HepG2 (cell line): ENCODE results near the gene EMILIN3. TPM values are rescaled to one million over a fixed set of nuclear protein-coding genes. Genes with fewer than 3 reads are reported as not detected.

Experiments used
- ARHGAP35 ChIP-seq: sonication (generic); formaldehyde crosslinking; IDR thresholded peaks from 2 replicates; pipeline ENCODE4 v1.9.0; 2022; ENCODE audit warnings: mild to moderate bottlenecking, inconsistent platforms, moderate library complexity, missing genetic modification reagents, borderline replicate concordance
- DMAP1 ChIP-seq: IDR thresholded peaks from 2 replicates; pipeline ENCODE4 v1.6.1; 2016
- HNRNPLL ChIP-seq: fragments of 200-400 bp; formaldehyde crosslinking; IDR thresholded peaks from 2 replicates; pipeline ENCODE4 v1.6.1; 2017; ENCODE audit warnings: mild to moderate bottlenecking, low read depth, low read length; ENCODE audit not compliant: poor library complexity, severe bottlenecking
- KDM3A ChIP-seq: IDR thresholded peaks from 2 replicates; pipeline ENCODE4 v1.6.1; 2018; ENCODE audit warnings: low read depth, missing compliant biosample characterization
- KDM5B ChIP-seq: sonication (generic); formaldehyde crosslinking; IDR thresholded peaks from 2 replicates; pipeline ENCODE4 v1.4.0; 2020; ENCODE audit warnings: missing genetic modification reagents, mild to moderate bottlenecking, borderline replicate concordance
- NR1H2 ChIP-seq: sonication (generic); formaldehyde crosslinking; IDR thresholded peaks from 2 replicates; pipeline ENCODE4 v1.8.1; 2022; ENCODE audit warnings: low read depth, missing genetic modification reagents, borderline replicate concordance
- POLR2A ChIP-seq, 2 experiments: IDR thresholded peaks; 2 replicates each; pipeline ENCODE4 v1.6.1; 2011; ENCODE audit warnings: low read depth in 2 of 2, low read length in 2 of 2, mild to moderate bottlenecking in 1 of 2, moderate library complexity in 1 of 2; ENCODE audit not compliant: insufficient read depth in 1 of 2
- POLR2AphosphoS5 ChIP-seq: IDR thresholded peaks from 2 replicates; pipeline ENCODE4 v1.6.1; 2012; ENCODE audit warnings: low read depth, low read length
- SAFB2 ChIP-seq: sonication (generic); formaldehyde crosslinking; IDR thresholded peaks from 2 replicates; pipeline ENCODE4 v1.5.1; 2020; ENCODE audit warnings: missing genetic modification reagents, low read depth, mild to moderate bottlenecking, borderline replicate concordance
- SP1 ChIP-seq, 2 experiments: fragments of 450-650 bp in 1 of 2; sonication (generic) in 1 of 2; formaldehyde crosslinking in 1 of 2; IDR thresholded peaks; 2 replicates each; pipeline versions ENCODE4 v1.4.0 to v1.6.1; 2016 to 2020; ENCODE audit warnings: missing genetic modification reagents in 1 of 2
- SP5 ChIP-seq: IDR thresholded peaks from 2 replicates; pipeline ENCODE4 v1.6.1; 2016; ENCODE audit warnings: low read depth, borderline replicate concordance
- TBP ChIP-seq: sonication (generic); formaldehyde crosslinking; IDR thresholded peaks from 2 replicates; pipeline ENCODE4 v1.5.0; 2020; ENCODE audit warnings: missing genetic modification reagents
- ZKSCAN8 ChIP-seq: IDR thresholded peaks from 2 replicates; pipeline ENCODE4 v1.6.1; 2016; ENCODE audit warnings: borderline replicate concordance, missing genetic modification reagents, missing compliant biosample characterization
- ZNF746 ChIP-seq: sonication (generic); formaldehyde crosslinking; IDR thresholded peaks from 2 replicates; pipeline ENCODE4 v1.8.0; 2022; ENCODE audit warnings: mild to moderate bottlenecking, missing genetic modification reagents
- polyA plus RNA-seq, 8 experiments: library from polyadenylated mRNA; depleted of rRNA in 3 of 8; stranded (reverse) in 7 of 8; unstranded in 1 of 8; fragments of >200 nt; fragmentation: Illumina TruSeq in 4 of 8; extraction: Trizol in 4 of 8; gene quantifications; 2 replicates each; pipeline versions ENCODE4 v1.2.1 to v1.2.3, GENCODE V29; 2011 to 2016; ENCODE audit warnings: low read depth in 4 of 8, missing spikeins in 1 of 8, mixed read lengths in 1 of 8; ENCODE audit not compliant: insufficient read depth in 1 of 8
- total RNA-seq, 5 experiments: library from RNA; depleted of rRNA; stranded (reverse); fragments of >200 nt; fragmentation: Illumina TruSeq; extraction: Trizol; gene quantifications; 2 replicates each; pipeline ENCODE4 v1.2.3, GENCODE V29; 2016; ENCODE audit warnings: low read depth in 1 of 5
- TF ChIP-seq, protein P1 (sequence below): sonication (generic); formaldehyde crosslinking; IDR thresholded peaks from 2 replicates; pipeline ENCODE4 v1.5.1; 2020; ENCODE audit warnings: mild to moderate bottlenecking, missing genetic modification reagents, borderline replicate concordance
- TF ChIP-seq, protein P2 (sequence below): sonication (generic); formaldehyde crosslinking; IDR thresholded peaks from 2 replicates; pipeline ENCODE4 v1.4.0; 2020; ENCODE audit warnings: missing genetic modification reagents
- TF ChIP-seq, protein P3 (sequence below): sonication (generic); formaldehyde crosslinking; IDR thresholded peaks from 2 replicates; pipeline ENCODE4 v1.5.0; 2020; ENCODE audit warnings: missing genetic modification reagents, mild to moderate bottlenecking, borderline replicate concordance
- TF ChIP-seq, protein P4 (sequence below): sonication (generic); formaldehyde crosslinking; IDR thresholded peaks from 2 replicates; pipeline ENCODE4 v1.4.0; 2020; ENCODE audit warnings: mild to moderate bottlenecking, missing genetic modification reagents
- TF ChIP-seq, protein P5 (sequence below): sonication (generic); formaldehyde crosslinking; IDR thresholded peaks from 2 replicates; pipeline ENCODE4 v1.4.0; 2020; ENCODE audit warnings: missing genetic modification reagents, borderline replicate concordance

EMILIN3 gene
- total and polyA plus RNA-seq, 2 of the 13 experiments (the other 11 are each of a cell fraction or from before 2014, with no cell fraction given) = 0.25 to 0.29 TPM

DNA sequence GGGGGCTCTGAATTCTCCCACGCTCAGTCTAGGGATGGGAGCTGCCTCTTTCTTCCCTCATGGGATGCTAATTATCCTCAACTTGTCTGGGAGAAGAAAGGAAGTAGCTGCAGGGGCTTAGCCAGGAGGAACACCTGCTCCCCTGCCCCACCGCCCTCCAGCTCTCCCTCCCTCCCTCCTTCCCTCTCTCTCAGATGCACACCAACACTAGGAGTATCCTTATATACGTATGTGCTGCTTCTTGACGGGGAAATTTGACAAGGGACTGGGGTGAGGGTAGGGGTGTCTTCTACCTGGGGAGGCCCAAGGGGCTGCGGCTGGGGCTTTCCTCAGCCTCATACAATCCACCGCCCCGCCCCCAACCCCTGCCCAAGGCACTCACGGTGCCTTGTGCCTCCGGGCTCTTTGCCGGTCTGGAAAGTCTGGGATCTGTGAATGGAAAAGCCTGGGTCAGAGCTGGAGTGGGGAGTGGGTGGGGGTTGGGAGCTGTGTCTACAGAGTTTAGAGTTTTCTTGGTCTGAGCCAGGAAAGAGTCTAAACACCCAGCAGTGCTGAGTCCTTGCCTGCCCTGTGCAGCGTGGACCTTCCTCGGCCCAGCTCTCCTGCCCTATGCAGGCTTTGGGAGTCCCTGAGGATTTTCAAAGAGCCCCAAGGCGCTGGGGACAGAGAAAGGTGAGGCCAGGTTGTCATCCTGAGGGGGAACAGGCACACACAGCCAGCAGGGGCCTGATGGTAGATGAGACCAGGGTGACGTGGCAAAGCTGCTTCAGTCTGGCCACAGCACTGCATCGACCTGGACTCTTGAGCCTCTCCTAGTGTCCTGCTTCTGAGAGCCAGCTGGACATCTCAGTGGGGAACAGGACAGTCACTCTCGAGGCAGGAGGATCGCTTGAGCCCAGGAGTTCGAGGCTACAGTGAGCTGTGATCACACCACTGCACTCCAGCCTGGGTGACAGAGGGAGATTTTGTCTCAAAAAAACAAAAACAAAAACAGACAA is 29.3 kb upstream of the EMILIN3 start (continued):
- TF ChIP-seq, protein P1, sequence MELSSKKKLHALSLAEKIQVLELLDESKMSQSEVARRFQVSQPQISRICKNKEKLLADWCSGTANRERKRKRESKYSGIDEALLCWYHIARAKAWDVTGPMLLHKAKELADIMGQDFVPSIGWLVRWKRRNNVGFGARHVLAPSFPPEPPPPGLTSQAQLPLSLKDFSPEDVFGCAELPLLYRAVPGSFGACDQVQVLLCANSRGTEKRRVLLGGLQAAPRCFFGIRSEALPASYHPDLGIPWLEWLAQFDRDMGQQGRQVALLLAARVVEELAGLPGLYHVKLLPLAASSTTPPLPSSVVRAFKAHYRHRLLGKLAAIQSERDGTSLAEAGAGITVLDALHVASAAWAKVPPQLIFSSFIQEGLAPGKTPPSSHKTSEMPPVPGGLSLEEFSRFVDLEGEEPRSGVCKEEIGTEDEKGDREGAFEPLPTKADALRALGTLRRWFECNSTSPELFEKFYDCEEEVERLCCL (CRISPR knock-in tag) = peak; percentile 77; the same call in 1 of the 2 replicates
- no peak for TF ChIP-seq SP1 (IDR thresholded peaks at IDR 0.05)
- TF ChIP-seq SP1 (CRISPR knock-in tag; IDR thresholded peaks at IDR 0.05) = peak; percentile 31; the same call in 1 of the 2 replicates
- TF ChIP-seq SAFB2 (CRISPR knock-in tag) = no peak
- TF ChIP-seq, protein P2, sequence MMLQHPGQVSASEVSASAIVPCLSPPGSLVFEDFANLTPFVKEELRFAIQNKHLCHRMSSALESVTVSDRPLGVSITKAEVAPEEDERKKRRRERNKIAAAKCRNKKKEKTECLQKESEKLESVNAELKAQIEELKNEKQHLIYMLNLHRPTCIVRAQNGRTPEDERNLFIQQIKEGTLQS (CRISPR knock-in tag) = 0 out of 2 replicates have a peak, but pooled peaks have one; percentile 15
- peak; percentile 85; the same call in 1 of the 2 replicates for TF ChIP-seq KDM3A (CRISPR knock-in tag)
- TF ChIP-seq NR1H2 (CRISPR knock-in tag) = no peak
- no peak for TF ChIP-seq HNRNPLL
- TF ChIP-seq ZNF746 = no peak
- TF ChIP-seq DMAP1 (CRISPR knock-in tag) = peak; percentile 77
- TF ChIP-seq, protein P3, sequence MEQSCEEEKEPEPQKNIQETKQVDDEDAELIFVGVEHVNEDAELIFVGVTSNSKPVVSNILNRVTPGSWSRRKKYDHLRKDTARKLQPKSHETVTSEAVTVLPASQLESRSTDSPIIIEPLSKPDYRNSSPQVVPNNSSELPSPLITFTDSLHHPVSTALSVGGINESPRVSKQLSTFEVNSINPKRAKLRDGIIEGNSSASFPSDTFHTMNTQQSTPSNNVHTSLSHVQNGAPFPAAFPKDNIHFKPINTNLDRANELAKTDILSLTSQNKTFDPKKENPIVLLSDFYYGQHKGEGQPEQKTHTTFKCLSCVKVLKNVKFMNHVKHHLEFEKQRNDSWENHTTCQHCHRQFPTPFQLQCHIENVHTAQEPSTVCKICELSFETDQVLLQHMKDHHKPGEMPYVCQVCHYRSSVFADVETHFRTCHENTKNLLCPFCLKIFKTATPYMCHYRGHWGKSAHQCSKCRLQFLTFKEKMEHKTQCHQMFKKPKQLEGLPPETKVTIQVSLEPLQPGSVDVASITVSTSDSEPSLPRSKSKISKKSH = peak; percentile 92; the same call in 1 of the 2 replicates
- peak; percentile 45 to 67; a peak in 2 of 4 replicates for TF ChIP-seq POLR2A (IDR thresholded peaks at IDR 0.05; ENCODE audit: insufficient read depth in 1 of 2, low read depth in 2 of 2, low read length in 2 of 2)
- TF ChIP-seq ZKSCAN8 (CRISPR knock-in tag) = no peak
- TF ChIP-seq, protein P4, sequence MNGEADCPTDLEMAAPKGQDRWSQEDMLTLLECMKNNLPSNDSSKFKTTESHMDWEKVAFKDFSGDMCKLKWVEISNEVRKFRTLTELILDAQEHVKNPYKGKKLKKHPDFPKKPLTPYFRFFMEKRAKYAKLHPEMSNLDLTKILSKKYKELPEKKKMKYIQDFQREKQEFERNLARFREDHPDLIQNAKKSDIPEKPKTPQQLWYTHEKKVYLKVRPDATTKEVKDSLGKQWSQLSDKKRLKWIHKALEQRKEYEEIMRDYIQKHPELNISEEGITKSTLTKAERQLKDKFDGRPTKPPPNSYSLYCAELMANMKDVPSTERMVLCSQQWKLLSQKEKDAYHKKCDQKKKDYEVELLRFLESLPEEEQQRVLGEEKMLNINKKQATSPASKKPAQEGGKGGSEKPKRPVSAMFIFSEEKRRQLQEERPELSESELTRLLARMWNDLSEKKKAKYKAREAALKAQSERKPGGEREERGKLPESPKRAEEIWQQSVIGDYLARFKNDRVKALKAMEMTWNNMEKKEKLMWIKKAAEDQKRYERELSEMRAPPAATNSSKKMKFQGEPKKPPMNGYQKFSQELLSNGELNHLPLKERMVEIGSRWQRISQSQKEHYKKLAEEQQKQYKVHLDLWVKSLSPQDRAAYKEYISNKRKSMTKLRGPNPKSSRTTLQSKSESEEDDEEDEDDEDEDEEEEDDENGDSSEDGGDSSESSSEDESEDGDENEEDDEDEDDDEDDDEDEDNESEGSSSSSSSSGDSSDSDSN (CRISPR knock-in tag) = peak; percentile 54
- TF ChIP-seq ARHGAP35 = peak; percentile 93
- TF ChIP-seq KDM5B (CRISPR knock-in tag) = 0 out of 2 replicates have a peak, but pooled peaks have one; percentile 44
- 0 out of 2 replicates have a peak, but pooled peaks have one; percentile 29 for TF ChIP-seq POLR2AphosphoS5
- TF ChIP-seq, protein P5, sequence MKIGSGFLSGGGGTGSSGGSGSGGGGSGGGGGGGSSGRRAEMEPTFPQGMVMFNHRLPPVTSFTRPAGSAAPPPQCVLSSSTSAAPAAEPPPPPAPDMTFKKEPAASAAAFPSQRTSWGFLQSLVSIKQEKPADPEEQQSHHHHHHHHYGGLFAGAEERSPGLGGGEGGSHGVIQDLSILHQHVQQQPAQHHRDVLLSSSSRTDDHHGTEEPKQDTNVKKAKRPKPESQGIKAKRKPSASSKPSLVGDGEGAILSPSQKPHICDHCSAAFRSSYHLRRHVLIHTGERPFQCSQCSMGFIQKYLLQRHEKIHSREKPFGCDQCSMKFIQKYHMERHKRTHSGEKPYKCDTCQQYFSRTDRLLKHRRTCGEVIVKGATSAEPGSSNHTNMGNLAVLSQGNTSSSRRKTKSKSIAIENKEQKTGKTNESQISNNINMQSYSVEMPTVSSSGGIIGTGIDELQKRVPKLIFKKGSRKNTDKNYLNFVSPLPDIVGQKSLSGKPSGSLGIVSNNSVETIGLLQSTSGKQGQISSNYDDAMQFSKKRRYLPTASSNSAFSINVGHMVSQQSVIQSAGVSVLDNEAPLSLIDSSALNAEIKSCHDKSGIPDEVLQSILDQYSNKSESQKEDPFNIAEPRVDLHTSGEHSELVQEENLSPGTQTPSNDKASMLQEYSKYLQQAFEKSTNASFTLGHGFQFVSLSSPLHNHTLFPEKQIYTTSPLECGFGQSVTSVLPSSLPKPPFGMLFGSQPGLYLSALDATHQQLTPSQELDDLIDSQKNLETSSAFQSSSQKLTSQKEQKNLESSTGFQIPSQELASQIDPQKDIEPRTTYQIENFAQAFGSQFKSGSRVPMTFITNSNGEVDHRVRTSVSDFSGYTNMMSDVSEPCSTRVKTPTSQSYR (CRISPR knock-in tag) = peak; percentile 21; the same call in 1 of the 2 replicates
- no peak for TF ChIP-seq SP5 (CRISPR knock-in tag)
- no peak for TF ChIP-seq TBP (CRISPR knock-in tag)
